ENCODE data around the gene RAB7B.

RAB7B gene

DNA sequence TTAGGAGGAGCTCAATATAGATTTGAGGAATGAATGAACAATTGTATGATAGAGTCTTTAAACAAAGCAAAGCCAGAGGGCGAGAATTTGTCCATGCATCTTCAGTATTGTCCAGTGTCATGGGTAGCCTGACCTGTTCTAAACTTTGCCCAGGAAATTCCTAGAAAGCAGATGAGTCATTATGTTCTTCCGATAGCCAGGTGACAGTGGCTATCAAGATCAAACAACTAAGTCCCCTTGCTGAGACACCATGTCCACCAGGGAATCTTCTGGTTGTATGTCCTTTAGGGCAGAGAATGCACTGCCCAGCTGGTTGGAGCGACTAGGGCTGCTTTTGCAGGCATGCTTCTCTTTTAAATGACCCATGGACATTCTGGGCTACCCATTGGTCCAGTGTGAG, 58.1 kb downstream of the RAB7B start:
- DNase-seq, result no peak

DNA sequence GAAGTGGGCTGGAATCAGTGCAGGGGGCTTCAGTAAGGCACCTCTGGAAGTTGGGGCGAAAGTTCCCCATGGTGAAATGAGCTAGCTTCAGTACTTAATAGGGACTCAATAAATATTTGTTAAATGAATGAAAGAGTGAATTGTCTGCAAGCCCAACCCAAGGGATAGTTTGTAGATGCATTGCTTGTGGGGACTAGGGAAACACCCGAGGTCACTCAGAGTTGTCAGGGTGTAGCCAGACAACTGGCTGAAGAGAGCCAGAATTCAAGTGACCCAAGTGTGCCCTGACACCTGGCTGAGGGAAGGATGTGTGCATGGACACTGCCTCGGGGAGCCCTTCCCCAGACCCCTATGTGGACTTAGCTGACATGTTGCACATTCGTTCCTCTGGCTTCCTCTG, 58.7 kb downstream of the RAB7B start:
- no peak for DNase-seq

DNA sequence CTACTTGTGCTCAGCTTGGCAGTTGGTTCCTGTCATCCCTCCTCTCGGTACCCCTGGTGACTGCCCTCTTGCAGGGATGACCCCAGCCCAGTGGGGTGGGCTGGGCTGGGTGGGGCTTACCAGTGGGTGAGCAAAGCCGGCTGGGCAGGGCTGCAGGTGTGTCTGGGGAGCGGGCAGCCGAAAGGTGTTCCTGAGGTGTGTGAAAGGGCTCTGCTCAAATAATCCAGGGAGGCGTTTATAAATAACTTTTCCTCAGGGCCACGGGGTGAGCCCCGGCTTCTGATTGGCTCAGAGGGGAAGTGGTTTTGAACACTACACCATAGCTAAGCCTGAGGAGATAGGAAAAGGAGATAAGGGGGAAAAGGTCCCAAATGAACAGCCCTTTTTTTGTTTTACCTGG, 60.0 kb downstream of the RAB7B start, which contains the start of gene SLC26A9:
Gene SLC26A9 (minus strand): TSS at position 212 of the 400 bp plus-strand sequence. CDS start 7,636 bp downstream, outside the sequence.
- no peak for DNase-seq

DNA sequence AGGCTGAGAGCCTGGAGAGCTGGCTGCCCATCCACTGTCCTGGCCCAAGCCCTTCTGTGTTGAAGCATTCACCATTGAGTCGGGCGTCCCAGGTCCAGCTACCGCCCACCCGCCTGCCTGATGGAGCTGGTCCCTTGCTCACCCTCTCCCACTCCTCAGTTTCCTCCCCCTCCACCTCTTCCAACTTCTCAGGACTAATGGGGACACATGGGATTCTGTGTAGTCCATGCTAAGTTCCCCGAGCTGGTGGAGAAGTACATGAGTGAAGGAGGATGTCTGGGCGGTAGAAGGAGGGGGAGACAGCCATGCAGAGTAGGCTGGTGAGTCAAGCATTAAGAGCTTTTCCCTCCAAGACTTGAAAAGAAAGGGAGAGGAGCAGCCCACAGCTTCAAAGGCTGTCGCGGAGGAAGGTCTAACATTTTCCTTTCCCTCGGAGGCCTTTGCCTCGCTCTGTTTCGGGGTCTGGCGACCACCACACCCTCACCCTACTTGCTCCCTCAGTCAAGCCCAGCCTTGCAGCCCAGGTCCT, 60.5 kb downstream of the RAB7B start:
- DNase-seq, result no peak

DNA sequence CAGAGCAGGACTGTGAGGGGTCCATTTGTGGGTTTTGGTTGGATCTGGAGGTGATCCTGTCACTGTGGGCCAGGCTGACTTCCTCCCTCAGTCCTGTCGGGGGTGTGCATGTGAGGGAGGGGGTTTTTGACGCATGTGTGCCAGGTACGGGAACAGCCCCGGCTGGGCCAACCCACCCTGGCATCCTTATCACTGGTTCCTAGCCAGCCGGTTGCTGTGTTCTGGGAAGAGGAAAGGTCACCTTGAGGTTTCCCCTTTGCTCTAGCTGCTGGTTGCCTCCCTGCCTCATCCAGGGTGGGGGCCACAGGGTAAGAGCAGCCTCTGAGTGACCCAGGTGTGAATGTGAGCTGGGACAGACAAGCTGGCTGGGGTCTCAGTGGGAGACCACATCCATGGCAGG, 62.5 kb downstream of the RAB7B start:
- no peak for DNase-seq

DNA sequence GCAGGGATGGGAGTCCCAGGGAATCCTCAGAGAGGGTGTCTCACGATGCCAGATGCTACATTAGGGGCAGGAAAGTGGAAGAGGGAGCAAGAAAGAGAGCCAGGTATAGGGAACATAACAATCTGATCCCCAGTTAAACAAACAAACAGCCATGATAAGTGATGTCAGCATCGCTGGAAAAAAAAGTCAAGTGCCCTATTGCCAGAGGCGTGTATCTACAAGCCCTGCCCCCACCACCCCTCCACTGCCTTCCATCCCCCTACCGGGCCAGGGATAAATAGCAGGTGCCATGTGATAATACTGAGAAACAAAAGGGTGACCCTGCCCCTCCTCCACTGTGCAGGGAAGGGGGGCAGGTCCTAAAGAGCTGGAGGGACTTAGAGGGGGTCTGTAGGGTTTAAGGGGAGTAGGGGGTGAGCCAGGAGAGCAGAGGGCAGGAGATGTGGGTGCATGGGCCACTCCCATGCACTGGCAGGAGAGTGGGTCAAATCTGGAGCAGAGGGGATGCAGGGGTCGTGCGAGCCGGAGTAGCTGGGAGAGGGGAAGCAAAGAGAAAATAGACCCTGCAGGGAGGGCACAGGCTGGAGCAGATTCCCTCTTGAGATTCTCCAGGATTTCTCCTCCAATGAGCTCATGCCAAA, 63.4 kb downstream of the RAB7B start:
- peak; percentile 13 for DNase-seq

DNA sequence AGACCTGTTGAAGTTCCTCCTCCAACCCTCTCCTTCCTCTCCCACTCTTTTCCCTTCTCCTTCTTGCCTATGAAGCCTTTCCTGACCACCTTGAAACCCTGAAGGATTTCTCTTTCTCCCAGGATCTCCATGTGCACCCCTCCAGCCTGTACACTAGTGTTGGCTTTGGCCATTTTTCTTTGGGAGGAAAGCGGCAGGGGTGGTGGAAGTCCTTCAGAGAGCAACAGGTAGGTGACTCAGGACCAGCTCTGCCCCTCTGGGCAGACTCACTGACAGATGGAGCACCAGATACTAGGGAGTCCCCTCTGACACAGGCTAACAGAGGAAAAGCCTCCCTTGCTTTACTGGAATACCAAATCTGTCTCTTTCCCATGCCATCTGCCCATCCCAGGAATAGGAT, 64.5 kb downstream of the RAB7B start:
- peak; percentile 34 for DNase-seq

DNA sequence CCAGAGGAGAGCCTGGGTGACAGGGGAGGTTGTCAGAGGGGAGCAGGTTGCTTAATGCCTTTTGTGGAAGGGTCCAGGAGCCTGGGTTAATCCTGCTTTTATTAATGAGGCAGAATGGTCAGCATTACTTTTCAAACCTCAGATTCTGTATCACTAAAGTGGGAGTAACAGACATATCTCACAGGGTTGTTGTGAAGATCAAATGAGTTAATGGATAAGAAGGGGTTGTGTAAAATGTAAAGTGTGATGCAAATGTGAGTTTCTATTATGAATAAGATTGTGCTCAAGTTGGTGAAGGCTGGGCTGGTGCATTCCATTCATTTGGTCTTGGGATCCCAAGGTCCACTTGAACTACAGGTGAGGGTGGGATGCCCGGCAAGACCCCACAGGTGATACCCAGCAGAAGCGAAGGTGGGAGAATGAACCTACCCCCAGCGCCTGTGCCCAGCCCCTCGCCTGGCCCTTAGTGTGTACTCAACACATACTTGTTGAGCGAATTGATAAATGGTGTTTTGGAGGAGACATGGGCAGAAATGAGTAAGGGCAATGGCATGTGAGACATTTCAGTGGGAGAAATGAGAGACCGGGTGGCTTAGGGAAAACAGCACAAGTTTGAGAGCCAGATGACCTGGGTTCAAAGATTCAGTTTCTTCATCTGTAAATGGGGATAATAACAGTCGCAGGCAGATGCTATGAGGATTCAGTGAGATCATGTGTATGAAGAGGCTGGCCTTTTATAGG, 66.2 kb downstream of the RAB7B start:
- no peak for DNase-seq

DNA sequence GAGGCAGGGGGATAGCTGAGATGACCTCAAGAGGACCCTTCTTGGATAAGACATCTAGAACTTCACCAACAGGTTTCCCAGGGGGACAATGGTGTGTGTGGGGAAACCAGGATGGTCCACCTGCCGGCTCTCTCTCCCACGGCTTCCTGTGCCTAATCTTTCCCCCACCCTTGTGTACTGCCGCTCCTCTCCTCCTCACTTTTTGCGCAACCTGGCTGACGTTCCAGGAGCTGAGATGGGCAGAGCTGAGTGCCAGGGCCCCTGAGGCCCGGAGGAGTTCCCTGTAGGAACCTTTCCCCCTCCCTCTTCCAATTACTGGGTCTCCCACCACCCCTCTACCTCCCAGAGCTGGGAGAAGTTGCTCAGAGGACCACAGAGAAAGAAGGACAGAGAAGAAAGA, 66.9 kb downstream of the RAB7B start:
- no peak for DNase-seq

DNA sequence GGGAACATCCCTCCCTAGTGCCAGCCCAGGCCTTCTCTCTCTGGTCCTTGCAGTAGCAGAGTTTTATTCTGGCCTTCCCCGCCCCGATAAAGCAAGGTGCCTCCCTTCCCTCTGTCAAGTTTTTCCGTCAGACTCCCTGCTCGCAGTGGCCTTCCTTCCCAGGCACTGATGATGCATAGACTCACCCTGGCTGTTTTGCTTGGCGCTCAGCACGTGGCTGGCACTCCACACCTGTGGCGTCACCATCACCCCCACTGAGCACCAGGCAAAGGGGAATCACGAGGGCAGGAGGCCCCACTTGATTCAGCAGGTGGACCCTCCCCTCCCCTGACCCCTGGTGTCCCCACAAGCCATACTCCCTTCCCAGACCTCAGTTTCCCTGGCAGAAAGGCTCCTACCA, 67.3 kb downstream of the RAB7B start:
- DNase-seq, result no peak

DNA sequence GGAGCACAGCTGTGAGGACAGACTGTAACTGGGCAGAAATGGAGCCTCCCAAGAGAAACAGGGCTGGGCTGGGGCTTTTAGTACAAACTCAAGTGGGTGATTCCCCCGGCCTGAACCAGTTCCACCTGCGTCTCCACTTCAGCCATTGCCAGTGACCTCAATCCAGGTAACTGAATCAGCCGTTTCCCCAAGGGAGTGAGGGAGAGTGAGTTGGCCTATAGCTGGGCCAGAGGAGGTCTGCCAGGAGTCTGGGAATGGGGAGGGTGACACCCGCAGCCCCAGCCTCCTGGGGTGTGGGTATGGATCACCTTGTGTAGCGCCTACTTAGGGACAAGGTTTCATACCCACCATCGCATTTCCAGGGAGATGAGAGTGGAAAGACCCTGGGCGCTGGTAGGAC, 68.4 kb downstream of the RAB7B start:
- DNase-seq, result no peak

DNA sequence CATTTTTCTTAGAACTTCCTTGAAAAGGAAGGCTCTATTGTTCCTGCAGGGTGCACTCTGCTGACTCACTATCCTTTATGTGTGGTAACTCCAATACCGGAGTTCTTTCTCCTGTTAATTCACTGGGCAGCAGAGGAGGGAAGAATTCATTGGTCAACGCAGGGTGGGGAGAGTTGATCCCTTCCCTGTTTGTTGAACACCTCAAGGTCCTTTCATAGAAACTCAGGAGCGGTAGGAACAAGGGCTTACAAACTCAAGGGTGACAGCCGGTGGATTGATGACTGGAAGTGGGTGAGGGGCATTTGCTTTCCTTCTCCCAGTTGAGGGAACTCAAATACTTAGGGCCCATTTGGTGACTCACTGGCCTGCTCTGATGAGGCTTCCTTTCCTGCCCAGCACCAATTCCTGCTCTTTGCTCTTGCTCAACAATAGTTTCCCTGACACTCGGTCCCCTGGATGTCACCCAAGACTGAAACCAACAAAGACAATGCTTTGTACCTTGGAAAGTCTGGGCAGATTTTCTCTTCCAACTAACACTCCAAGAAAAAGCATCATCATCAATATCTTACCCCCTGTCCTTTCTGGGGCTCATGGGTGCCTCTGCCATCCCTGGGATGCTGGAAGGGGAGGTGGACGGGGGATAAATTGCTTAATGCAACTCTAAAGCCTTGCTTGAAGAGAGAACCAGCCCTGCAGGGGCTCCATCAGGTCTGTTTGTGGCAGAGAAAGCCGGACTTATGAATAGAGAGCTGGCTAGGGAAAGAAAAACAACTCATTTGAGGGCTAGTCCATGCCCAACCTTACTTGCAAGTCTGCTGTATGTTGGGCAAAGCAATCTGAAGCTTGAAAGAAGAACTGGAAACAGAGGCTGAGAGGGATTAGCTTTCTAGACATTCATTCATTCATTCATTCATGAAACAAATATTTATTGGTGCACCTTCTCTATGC, 69.2 kb downstream of the RAB7B start:
- DNase-seq, result no peak

DNA sequence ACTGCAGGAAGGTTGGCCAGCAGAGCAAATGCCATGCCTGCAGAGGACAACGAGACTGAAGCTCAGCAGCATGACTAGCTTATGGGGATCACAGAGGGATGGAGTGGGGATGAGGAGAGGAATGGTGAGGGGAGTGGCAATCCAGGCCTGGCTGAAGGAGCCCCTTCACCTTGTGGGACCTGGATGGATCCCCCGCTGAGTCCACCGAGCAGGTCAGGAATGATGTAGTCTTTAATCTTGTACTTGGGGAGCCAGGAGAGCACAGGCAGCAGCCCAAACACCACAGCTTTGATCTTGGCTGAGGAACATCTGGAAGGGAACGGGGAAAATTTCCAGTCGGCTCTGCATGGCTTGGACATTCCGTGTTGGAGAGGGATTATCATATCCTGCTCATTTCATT, 70.4 kb downstream of the RAB7B start:
- no peak for DNase-seq

DNA sequence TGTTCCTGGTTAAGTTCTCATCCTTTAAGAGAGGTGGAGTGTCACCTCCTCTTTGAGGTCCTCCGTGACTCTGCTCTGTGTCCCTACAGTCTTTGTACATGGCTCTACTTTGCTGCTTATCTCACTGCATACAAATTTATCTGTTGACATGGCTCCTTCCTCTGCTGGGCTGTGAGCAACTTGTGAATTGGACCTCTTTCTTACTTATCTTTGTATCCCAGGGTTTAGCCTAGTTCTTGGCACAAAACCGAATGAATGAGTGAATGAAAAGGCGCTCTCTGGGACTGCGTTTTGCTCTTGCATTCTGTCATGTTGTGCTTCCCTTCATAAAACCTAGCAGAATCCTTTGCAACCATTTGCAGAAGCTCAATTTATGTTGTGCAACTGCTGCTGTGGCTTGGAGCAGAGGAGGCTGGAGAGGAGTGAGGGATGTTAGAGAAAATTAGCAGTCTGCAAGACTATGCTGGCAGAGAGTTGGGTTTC, 72.4 kb downstream of the RAB7B start:
- no peak for DNase-seq

DNA sequence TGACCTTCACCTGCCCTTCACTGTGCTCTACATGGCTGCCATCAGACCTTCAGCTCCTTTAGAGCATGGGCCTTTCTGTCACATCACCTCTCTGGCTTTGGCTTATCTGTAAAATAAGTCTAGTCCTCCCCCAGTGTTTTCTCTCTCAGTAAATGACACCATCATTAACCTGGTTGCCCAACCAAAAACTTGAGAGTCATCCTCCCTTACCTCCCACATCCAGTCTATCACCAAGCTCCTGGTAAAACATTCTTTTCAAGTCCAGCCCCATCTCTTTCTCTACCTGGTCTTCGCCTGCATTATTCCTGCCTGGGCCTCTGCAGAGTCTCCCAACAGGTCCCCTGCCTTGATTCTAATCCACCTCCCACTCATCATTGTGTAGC, 73.0 kb downstream of the RAB7B start:
- no peak for DNase-seq

DNA sequence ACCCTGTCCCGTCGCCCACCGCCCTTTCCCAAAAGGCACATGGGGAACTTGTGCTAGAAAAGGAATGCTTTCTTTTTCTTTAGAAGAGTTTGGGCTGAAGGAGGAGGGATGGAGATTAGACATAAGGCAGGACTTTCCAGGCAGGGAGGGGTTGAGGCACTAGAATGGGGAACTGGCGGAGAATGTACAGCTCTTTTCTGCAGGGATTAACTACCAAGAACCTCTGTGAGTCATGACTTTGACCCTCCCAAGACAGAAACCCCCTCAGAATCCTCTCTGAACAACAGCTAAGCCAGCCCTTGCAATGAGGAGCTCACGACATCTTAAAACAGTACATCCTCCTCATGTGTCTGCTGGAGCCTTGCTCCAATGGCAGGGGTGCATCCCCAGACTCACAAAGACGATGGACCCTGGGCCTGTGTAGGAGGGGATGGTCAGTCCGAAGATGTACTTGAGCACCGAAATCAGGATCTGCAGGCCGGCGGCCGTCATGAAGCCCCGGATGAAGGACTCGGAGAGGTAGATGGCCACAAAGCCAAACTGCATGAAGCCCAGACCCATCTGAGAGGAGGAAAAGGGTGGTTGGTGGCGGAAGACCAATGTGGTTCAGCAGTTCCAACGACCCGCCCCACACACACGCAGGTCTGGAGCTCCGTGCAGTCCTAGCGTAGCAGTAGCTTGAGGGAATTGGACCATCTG, 73.5 kb downstream of the RAB7B start:
- DNase-seq, result no peak

DNA sequence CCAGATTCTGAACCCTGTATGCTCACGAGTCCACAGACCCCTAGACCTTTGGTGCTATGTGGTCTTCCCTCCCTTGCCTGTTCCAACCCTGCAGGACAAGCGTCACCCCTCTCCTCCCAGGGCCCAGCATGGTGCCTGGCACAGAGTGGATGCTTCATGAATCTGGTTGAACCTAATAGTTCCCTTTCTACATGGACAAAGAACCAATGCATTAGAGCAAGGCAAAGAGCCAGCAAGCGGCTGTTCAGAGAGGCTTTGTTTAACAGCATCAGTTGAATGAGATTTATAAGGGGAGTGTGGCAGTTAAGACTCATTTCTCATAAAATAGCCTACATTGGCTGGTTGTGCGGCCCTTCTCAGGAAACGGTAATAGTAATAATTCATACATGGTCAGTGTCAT, 74.9 kb downstream of the RAB7B start:
- DNase-seq, result no peak

DNA sequence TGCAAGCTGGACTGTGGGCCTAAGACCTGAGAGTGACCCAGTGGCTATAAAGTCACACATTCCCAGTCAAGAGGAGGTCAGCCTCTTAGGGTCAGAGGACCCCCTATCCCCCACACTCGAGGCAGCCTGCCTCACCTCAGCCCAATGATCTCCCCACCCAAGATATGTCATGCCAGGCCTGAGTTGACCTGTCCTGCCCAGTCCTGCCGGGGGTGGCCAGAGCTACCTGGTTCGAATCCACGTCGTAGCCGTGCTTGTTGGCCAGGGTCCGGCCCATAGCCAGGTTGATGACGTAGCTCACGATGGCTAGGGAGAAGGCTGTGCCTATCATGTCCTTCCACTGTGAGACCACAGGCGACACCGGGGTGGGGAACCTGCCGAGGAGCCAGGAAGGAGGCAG, 75.5 kb downstream of the RAB7B start:
- no peak for DNase-seq

DNA sequence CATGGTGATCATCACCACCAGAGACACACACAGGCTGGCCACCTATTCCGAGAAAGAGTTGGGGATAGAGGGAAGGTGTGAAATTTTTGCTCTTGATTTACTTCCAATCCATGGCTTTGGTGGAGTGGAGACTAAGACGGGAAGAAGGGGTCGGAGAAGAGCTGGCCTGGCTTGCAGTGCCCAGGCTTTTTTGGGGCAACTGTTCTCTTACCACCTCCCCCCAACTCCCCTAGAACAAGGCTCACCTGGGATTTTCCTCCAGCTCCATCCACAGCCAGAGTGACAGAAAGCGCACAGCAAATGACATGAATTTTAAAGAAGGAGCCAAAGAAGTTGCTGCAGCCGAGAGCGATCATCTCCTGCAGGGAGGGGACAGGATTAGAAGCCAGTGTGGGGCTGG, 75.9 kb downstream of the RAB7B start:
- no peak for DNase-seq
